ENCODE data around the gene ZAP70.

DNA sequence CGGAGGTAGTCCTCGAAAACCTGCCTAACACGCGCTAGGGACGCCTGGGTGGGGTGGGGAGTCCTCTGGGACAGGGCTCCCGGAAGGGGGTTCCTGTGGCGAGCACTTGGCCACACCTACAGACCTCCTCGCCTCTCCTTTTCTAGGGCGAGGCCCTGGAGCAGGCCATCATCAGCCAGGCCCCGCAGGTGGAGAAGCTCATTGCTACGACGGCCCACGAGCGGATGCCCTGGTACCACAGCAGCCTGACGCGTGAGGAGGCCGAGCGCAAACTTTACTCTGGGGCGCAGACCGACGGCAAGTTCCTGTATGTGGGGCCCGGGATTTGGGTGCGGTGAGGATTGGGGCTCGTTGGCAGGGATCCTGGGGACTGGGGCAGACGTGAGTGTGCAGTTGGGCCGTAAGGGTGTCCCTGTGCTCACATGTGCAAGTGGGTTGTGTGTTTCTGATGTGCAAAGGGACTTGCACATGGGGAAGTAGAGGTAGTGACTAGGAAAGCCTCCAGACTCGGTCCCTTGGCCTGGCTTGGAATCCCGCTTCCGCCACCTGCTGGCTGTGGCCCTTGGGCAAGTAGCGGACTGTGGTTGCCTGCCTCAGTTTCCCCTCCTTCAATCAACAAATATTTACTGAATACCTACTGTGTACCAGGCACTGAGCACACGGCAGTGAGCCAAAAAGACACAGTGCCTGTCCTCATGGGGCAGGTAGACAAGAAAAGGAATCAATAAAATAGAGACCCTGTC lies 11.7 kb downstream of the ZAP70 start:
- TF ChIP-seq SUZ12 (IDR thresholded peaks at IDR 0.05; ENCODE audit: low read depth, low read length): no peak
- no peak for TF ChIP-seq CREB1 (IDR thresholded peaks at IDR 0.05)
- no peak for TF ChIP-seq CREB1 (CRISPR knock-in tag; IDR thresholded peaks at IDR 0.05)
- no peak for TF ChIP-seq ZNF318 (CRISPR knock-in tag; IDR thresholded peaks at IDR 0.05)
- no peak for TF ChIP-seq ZNF776 (CRISPR knock-in tag; IDR thresholded peaks at IDR 0.05)
- no peak for TF ChIP-seq MAFK (conservative IDR thresholded peaks at IDR 0.05 in 1 of 2, IDR thresholded peaks at IDR 0.05 in 1 of 2; ENCODE audit: low read length in 2 of 2)
